ENCODE results near the gene TARP.

The TARP gene

GRCh38 chr7:38316733-38317360 lies 43.4 kb upstream of the TARP start:
- Mint-ChIP-seq H3K9me3 (no peaks in the 10 kb centered on the region), H3K27ac (ENCODE audit: unreplicated experiment) (no peak overlapping the region), H3K4me1 (no peaks in the 10 kb centered on the region), H3K4me3 (no peak overlapping the region), H3K36me3 (ENCODE audit: low read depth) (no peaks in the 10 kb centered on the region), H3K27me3 (ENCODE audit: low read depth) (no peaks in the 10 kb centered on the region)
- no peak for TF ChIP-seq CTCF (conservative IDR thresholded peaks at IDR 0.05)
- no peak for DNase-seq (ENCODE audit: low read depth, low spot score)

- Mint-ChIP-seq H3K27me3 (ENCODE audit: low read depth) (no peaks in the 10 kb centered on the region), H3K9me3 (no peaks in the 10 kb centered on the region), H3K36me3 (ENCODE audit: low read depth) (no peaks in the 10 kb centered on the region), H3K27ac (ENCODE audit: unreplicated experiment) (no peak overlapping the region), H3K4me1 (no peaks in the 10 kb centered on the region), H3K4me3 (no peak overlapping the region)
- DNase-seq (ENCODE audit: low read depth, low spot score) = no peak
- no peak for TF ChIP-seq CTCF (conservative IDR thresholded peaks at IDR 0.05)
Measured at GRCh38 chr7:38315410-38315809, 42.0 kb upstream of the TARP start.

- no peak overlapping the region for H3K4me3 Mint-ChIP-seq
- H3K4me1 Mint-ChIP-seq = no peaks in the 10 kb centered on the region
- no peak overlapping the region for H3K27ac Mint-ChIP-seq (ENCODE audit: unreplicated experiment)
- H3K27me3 Mint-ChIP-seq (ENCODE audit: low read depth) = no peaks in the 10 kb centered on the region
- no peak for DNase-seq (ENCODE audit: low read depth, low spot score)
- TF ChIP-seq CTCF (conservative IDR thresholded peaks at IDR 0.05) = no peak
- no peaks in the 10 kb centered on the region for H3K36me3 Mint-ChIP-seq (ENCODE audit: low read depth)
- H3K9me3 Mint-ChIP-seq = no peaks in the 10 kb centered on the region
Measured at GRCh38 chr7:38312821-38313220, 39.4 kb upstream of the TARP start.

GRCh38 chr7:38311329-38311937 lies 38.0 kb upstream of the TARP start:
- TF ChIP-seq CTCF (conservative IDR thresholded peaks at IDR 0.05) = no peak
- H3K4me3 Mint-ChIP-seq = no peak overlapping the region
- H3K36me3 Mint-ChIP-seq (ENCODE audit: low read depth) = no peaks in the 10 kb centered on the region
- no peak for DNase-seq (ENCODE audit: low read depth, low spot score)
- no peaks in the 10 kb centered on the region for H3K4me1 Mint-ChIP-seq
- H3K27me3 Mint-ChIP-seq (ENCODE audit: low read depth) = no peaks in the 10 kb centered on the region
- H3K9me3 Mint-ChIP-seq = peaks cover 4% of the 10 kb centered on the region
- no peak overlapping the region for H3K27ac Mint-ChIP-seq (ENCODE audit: unreplicated experiment)

- H3K36me3 Mint-ChIP-seq (ENCODE audit: low read depth) = no peaks in the 10 kb centered on the region
Measured at GRCh38 chr7:38310591-38311101, 37.2 kb upstream of the TARP start.

More at GRCh38 chr7:38310591-38311101, 37.2 kb upstream of the TARP start:
- Mint-ChIP-seq H3K4me1 (no peaks in the 10 kb centered on the region), H3K4me3 (no peak overlapping the region), H3K27ac (ENCODE audit: unreplicated experiment) (no peak overlapping the region), H3K9me3 (peaks cover 4% of the 10 kb centered on the region), H3K27me3 (ENCODE audit: low read depth) (no peaks in the 10 kb centered on the region)
- no peak for TF ChIP-seq CTCF (conservative IDR thresholded peaks at IDR 0.05)
- DNase-seq (ENCODE audit: low read depth, low spot score) = no peak

Data from neural crest cell (in vitro differentiated cells).